Fibroblast of skin of right quadriceps (primary cell): ENCODE measurements around the gene DOHH.
"Not testable (repeated sequence)": the region's sequence is repeated elsewhere in the genome, so short reads cannot be mapped to it uniquely, and the experiment has no call there.

Experiments used
- DNase-seq: peaks from one replicate; pipeline ENCODE4 v3.0.0-alpha.2; 2013

Gene DOHH

DNA sequence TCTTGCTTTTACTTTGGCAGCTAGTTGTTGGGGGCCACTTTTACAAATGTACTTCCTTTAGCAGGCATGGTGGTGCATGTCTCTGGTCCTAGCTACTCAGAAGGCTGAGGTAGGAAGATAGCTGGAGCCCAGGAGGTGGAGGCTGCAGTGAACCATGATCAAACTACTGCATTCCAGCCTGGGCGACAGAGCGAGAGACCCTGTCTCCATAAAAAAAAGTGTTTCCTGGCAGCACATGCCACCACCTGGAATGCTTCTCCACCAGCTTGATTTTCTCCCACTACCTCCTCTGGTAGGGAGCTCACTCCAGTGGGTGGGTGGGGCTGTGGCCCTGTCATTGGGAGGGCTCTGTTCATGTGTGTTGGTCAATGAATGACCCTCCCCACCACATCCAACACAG lies 18.2 kb upstream of the DOHH start:
- DNase-seq = no peak

DNA sequence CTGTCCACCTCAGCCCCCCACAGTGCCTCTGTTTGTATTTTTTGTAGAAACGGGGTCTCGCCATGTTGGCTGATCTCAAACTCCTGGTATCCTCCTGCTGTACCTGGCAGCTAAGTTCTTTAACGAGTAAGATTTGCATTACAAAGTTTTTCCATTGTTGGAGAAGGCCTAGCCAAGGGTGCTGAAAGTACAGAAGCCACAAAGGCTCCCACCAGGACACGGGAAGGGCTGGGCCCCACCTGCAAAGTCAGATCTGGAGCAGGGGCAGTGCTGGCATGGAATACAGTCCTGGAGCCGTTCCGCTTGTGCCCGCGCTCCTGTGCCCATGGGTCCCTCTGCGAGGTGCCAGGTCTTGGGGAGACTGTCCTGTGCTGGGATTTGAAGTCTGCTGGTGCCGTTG lies 17.8 kb upstream of the DOHH start:
- no peak for DNase-seq

- DNase-seq = no peak
Measured at GRCh38 chr19:3517638-3518037, 17.2 kb upstream of the DOHH start.

- DNase-seq = no peak
Measured at GRCh38 chr19:3516675-3517207, 16.3 kb upstream of the DOHH start.

GRCh38 chr19:3515891-3516422 lies 15.5 kb upstream of the DOHH start:
- DNase-seq = peak; percentile 48

DNA sequence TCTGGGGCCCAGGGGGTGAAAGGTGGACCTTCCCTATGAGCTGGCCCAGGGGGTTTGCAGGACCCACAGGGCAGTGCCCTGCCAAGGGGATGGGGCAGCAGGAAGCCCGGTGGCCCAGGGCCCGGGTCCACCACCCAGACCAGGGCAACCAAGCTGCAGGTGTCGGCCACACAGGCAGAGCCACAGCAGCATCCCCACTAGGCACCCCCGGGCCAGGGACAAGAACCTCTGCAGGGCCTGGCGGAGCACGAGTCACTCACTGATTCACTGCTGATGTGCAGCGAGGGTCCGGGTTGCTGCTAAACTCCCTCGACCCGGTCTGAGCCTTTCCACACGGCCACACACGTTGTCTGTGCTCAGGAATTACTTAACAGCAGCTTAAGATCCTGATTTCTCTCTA lies 14.5 kb upstream of the DOHH start:
- peak; percentile 22 for DNase-seq

GRCh38 chr19:3513229-3514140 lies 13.0 kb upstream of the DOHH start:
- DNase-seq = no peak

DNA sequence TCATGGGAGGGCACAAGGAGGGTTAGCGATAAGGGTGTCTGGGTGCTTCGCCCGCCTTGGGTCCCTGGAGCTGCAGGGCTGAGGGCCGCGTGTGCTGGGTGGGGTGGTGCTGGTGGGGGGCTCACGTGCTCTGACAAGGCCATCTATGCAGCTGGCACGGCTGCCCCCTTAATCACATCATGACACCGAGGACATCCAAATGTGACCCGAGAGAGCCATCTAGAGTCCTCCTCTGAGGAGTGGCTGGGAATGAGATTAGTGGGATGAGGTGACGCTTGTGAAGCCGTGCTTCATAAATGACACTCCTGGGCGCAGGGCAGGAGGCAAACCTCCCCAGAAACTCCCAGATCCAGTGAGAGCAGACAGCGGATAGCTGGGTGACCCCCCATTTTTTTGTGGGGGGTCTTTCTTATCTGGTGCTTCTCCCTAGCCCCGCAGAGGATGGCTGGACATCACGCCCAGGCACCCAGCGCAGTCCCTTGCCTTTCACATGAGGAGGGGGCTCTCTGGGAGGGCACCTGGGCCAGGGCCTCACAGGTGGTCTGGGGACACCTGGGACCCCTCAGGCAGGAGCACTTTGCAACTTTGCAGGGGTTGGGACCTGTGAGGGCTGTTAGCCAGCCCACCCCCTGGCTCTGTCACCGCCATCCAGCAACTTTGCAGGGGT lies 12.2 kb upstream of the DOHH start:
- DNase-seq = no peak

DNA sequence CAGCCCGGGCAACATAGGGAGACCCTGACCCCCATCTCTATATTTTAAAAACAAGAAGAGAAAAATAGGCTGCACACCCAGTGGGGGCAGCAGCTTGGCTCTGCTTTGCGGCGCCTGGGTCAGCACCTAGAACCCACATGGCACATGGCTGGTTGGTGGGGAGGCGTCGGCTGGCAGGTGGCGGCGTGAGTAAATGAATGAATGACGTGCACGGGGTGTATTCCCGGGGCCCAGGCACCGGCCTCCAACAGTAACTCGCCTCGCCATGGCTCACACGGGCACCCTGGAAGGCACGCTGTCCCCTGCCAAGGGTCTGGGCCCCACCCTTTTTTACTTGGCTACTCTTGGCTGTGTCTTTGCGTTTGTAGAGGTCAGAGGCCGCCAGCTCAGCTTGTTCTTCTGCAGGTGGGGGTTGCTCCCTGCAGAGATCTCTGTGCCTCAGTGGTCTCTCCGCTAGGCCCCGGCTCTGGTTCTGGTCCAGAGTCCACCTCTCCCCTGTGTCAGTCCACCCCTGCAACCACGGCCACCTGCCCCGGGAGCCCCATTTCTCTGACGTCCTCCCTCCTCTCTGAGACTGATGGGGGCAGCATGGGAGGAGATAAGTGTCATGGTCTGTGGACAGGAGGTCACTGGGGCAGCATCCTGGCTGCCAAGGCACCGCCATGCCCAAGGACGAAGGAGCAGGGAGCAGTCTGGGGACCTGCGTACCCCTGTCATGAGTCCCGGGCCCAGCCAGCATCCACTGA lies 11.2 kb upstream of the DOHH start:
- DNase-seq = no peak

- no peak for DNase-seq
Measured at GRCh38 chr19:3510727-3511126, 10.3 kb upstream of the DOHH start.

GRCh38 chr19:3509566-3509989 lies 9.1 kb upstream of the DOHH start:
- DNase-seq = peak; percentile 52

GRCh38 chr19:3508771-3509535 lies 8.5 kb upstream of the DOHH start:
- peak; percentile 30 for DNase-seq

DNA sequence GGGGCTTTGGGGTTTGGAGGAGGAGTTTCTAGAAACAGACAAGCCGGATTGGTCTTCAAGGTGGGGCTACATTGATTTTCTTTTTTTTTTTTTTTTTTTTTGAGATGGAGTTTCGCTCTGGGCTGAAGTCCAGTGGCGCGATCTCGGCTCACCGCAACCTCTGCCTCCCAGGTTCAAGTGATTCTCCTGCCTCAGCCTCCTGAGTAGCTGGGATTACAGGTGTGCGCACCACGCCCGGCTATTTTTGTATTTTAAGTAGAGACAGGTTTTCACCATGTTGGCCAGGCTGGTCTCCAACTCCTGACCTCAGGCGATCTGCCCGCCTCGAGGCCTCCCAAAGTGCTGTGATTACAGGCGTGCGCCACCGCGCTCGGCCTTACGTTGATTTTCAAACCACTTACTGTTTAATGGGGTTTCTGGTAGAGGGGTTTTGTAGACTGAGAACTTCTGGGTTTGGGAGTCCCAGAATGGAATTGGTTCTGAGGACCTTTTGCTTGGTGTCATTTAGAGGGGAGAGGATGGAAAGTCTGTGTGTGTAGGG lies 7.7 kb upstream of the DOHH start:
- DNase-seq = not testable (repeated sequence)

DNA sequence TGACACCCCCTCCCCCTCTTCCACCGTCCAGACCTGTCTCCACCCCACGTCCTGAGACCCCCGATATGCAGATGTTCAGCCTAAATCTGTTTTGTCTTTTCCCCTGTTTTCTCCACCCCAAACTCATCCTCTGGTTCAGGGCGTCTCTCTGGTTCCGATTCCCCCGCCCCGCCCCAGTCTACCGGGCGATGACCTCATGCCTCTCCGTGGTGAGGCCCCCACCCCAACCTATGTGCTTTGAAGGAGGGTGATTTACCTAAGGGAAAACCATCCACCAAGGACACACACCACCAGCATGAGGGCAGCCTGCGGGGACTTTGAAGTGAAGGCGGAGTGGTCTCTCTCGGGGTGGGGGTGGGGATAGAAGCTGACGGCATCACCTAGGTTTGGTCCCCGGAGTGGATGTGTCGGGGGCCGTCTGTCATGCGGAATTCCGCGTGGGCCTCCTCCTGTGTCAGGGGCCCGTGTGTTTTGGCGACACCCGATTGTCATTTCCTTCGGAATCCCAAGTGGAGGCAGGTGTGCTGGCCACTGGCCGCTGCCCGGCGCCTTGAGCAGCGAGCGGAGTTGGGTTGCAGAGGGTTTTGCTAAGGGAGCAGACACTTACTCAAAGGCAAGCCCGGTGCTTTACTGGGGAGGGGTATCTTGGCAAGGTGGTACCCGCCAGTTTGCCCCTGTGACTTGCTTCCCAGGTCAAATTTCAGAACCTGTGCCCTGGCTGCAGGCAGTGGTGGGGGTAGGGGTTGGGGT lies 7.1 kb upstream of the DOHH start:
- DNase-seq = no peak

- no peak for DNase-seq
Measured at GRCh38 chr19:3506384-3507340, 6.2 kb upstream of the DOHH start.

- DNase-seq = peak; percentile 99
Measured at GRCh38 chr19:3505598-3506383, 5.3 kb upstream of the DOHH start, which contains the start of gene FZR1. FZR1 (plus strand) TSS chr19:3506311; CDS start chr19:3522990, 16,679 bp downstream.

DNA sequence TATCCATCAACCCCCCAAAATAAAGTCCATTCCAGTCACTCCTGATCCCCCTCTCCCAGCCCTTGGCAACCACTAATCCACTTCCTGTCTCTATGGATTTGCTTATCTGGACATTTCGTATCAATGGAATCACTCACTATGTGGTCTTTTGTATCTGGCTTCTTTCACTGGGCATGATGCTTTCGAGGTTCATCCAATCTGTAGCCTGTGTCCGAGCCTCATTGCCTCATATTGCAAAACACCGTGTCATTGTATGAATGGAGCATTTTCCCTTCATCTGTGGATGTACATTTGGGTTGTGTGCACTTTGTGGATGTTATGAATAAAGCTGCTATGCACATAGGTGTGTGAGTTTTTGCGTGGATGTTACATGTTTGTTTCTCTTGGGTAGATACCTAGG lies 4.3 kb upstream of the DOHH start:
- no peak for DNase-seq

- DNase-seq = no peak
Measured at GRCh38 chr19:3503036-3503572, 2.6 kb upstream of the DOHH start.

DNA sequence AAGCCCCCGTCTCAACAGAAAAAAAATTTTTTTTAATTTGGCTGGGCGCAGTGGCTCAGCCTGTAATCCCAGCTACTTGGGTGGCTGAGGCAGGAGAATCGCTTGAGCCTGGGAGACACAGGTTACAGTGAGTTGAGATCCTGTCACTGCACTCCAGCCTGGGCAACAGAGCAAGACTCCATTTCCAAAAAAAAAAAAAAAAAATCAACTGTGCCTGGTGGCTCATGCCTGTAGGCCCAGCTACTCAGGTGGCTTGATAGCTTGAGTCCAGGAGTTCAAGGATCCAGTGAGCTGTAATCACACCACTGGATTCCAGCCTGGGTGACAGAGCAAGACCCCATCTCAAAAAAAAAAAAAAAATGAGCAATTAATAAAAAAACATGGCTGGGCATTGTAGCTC lies 1.3 kb upstream of the DOHH start:
- no peak for DNase-seq
